LNCAP (cell line): Measurements from ENCODE around the gene DTX2.
"Not testable (repeated sequence)": the region's sequence is repeated elsewhere in the genome, so short reads cannot be mapped to it uniquely, and the experiment has no call there.

Experiments used
- TF ChIP-seq, protein P1 (sequence below): fragments of 450-650 bp; IDR thresholded peaks from 2 replicates; pipeline ENCODE4 v1.5.1; 2017; ENCODE audit warnings: mild to moderate bottlenecking

The DTX2 gene

DNA sequence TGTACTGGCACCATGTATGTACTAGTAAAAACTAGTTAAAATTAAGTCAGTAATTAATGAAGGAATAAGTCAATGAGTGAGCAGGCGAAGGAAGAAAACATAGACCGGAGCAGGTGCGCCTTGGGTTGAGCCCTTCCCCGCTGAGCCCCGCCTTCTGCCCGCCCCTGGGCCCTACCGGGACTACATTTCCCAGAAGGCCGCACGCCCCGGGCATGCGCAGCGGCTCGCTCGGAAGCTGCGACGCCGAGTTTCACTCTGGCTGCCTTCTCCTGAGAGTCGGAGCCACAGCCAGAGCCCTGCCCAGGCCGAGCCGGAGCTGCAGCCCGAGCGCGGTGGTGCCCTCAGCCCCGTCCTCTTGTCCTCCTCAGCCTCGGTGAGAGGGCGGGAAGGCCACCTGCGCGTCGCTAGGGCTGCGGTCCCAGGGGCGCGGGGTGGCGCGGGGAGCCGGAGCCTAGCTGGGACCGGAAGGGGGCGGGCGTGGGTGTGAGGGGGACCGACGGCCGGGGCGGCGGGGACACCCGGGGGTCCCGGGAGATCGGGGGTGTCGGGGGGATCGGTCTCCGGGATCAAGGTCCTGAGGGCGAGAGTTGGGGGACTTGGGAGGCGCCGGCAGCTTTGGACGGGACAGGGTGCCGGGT, at the start of gene DTX2:
TSS of gene DTX2 (plus strand) at position 246 of the 638 bp plus-strand sequence. CDS start 18,801 bp downstream, outside the sequence.
- TF ChIP-seq, protein P1, sequence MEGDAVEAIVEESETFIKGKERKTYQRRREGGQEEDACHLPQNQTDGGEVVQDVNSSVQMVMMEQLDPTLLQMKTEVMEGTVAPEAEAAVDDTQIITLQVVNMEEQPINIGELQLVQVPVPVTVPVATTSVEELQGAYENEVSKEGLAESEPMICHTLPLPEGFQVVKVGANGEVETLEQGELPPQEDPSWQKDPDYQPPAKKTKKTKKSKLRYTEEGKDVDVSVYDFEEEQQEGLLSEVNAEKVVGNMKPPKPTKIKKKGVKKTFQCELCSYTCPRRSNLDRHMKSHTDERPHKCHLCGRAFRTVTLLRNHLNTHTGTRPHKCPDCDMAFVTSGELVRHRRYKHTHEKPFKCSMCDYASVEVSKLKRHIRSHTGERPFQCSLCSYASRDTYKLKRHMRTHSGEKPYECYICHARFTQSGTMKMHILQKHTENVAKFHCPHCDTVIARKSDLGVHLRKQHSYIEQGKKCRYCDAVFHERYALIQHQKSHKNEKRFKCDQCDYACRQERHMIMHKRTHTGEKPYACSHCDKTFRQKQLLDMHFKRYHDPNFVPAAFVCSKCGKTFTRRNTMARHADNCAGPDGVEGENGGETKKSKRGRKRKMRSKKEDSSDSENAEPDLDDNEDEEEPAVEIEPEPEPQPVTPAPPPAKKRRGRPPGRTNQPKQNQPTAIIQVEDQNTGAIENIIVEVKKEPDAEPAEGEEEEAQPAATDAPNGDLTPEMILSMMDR = not testable (repeated sequence)

DNA sequence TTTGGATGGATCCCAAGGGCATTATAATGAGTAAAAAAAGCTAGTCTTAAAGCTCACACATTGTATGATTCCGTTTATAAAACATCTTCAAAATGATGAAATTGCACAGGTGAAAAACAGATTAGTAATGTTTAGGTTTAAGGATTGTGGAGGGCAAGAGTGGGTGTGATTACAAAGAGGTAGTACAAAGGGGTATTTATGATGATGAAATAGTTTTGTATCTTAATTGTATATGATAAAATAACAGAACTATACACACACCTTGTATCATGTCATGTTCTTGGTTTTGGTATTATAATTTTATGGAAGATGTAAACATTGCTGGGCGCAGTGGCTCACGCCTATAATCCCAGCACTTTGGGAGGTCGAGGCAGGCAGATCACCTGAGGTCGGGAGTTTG, 49.3 kb upstream of the DTX2 start:
- TF ChIP-seq, protein P1 = no peak

DNA sequence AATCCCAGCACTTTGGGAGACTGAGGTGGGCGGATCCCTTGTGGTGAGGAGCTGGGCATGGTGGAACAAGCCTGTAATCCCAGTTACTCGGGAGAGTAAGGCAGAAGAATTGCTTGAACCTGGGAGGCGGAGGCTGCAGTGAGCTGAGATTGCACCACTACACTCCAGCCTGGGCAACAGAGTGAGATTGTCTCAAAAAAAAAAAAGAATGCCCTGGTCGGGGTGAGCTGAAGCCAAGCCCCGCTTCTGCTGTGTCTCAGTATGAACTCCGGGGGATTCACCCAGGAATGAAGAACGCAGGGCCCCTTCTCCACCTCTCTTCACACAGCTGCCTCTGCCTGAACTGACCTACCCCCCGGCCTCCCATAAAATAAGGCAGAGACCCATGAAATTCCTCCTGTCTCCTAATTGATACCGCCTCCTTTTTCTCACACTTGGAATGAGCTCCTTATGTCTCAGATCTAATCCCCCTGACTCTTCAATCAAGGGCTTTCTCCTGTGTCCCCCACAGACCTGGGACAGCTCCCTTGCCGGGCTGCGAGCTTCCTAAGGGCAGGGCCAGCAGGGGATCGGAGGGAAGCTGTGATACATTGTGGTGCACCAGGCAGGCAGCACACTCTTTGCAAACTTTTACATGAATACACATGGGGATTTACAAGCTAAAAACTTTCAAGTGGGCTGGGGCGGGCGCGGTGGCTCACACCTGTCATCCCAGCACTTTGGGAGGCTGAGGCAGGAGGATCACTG, 37.7 kb upstream of the DTX2 start:
- TF ChIP-seq, protein P1 = no peak

DNA sequence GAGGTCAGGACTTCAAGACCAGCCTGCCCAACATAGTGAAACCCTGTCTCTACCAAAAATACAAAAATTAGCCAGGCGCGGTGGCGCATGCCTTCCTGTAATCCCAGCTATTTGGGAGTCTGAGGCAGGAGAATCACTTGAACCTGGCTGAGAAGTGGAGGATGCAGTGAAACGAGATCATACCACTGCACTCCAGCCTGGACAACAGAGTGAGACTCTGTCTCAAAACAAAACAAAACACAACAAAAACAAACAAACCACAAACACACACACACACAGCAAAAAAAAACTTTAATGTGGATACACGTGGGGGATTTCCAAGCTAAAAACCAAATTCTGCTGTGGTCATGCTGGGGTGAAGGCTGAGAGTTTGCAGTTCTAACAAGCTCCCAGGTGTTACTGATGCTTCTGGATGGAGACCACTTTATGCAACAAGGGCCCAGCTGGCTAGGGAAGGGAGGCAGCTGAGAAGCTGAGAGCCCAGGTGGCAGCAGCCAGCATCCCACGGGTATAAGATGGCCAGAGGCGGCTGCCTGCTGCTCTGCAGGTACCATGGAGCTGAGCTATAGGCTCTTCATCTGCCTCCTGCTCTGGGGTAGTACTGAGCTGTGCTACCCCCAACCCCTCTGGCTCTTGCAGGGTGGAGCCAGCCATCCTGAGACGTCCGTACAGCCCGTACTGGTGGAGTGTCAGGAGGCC, 36.9 kb upstream of the DTX2 start, which contains the start of gene ZP3:
TSS of gene ZP3 (plus strand) at position 538 of the 699 bp plus-strand sequence. CDS start at position 553, 15 bp downstream.
- TF ChIP-seq, protein P1 = no peak

DNA sequence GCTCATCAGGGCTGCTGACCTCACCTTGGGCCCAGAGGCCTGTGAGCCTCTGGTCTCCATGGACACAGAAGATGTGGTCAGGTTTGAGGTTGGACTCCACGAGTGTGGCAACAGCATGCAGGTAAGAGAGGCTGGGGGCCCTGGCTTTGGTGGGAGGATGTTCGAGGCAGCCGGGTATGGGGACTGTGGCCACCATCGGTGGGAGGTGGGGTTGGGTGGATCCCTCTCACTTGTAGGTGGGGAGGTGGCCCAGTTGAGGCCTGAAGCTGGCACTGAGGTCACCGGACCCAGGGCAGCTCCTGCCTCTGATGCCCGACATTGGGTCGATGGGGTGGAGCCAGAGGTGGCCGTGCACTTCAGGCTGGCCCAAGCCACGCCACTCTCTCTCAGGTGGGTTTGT, 36.4 kb upstream of the DTX2 start:
- TF ChIP-seq, protein P1 = no peak

DNA sequence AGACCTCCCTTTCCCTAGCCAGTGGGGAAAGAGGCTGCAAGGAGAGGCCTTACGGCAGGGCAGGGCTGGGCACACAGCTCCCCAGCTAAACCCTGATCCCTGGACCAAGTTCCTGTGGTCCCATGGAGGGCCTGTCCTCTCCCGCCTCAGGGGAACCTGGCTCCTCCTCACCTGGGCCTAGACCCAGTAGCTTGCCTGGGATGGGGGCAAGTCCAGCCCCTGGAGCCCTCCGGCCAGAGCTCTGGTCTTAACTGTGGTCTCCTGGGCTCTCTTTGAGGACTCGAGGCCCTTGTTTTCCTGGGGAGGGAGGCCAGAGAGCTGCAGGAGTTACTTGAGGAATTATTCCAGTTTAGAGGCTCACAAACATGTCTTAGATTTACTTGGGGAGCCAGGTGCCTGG, 35.3 kb upstream of the DTX2 start:
- TF ChIP-seq, protein P1 = no peak

DNA sequence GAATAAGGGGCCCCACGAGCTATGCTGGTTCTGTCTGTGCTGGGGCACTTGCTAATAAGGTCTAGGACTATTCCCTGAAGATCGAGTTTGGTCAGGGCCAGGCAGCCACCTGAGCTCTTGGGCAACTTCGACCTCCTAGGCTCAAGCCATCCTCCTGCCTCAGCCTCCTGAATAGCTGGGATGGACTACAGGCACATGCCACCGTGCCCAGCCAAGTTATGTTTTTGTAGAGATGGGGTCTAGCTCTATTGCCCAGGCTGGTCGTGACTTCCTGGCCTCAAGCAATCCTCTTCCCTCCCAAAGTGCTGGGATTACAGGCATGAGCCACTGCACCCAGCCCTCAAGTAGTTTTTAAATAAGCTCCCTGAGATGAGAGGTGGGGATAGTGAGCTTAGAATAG, 33.9 kb upstream of the DTX2 start:
- TF ChIP-seq, protein P1 = no peak
